NCI-H2196 treated with DMSO at 0.1 percent for 48 hours (cell line): ENCODE measurements around the gene COL23A1.
"Not testable (repeated sequence)": the region's sequence is repeated elsewhere in the genome, so short reads cannot be mapped to it uniquely, and the experiment has no call there.

ENCODE experiments used
- DNase-seq: peaks from one replicate; lab custom pipeline; 2025; ENCODE audit not compliant: unreplicated experiment; lab: John Stamatoyannopoulos, UW

The COL23A1 gene

GRCh38 chr5:178309271-178310013, 280.8 kb downstream of the COL23A1 start:
- DNase-seq = no peak

GRCh38 chr5:178308541-178309092, 281.6 kb downstream of the COL23A1 start:
- no peak for DNase-seq

- DNase-seq = no peak
Measured at GRCh38 chr5:178307267-178308045, 282.7 kb downstream of the COL23A1 start.

GRCh38 chr5:178306430-178307225, 283.6 kb downstream of the COL23A1 start:
- DNase-seq = no peak

GRCh38 chr5:178305801-178306200, 284.4 kb downstream of the COL23A1 start:
- no peak for DNase-seq

GRCh38 chr5:178304761-178305645, 285.2 kb downstream of the COL23A1 start:
- DNase-seq = no peak

GRCh38 chr5:178304016-178304415, 286.2 kb downstream of the COL23A1 start:
- no peak for DNase-seq

GRCh38 chr5:178302321-178302720, 287.9 kb downstream of the COL23A1 start:
- not testable (repeated sequence) for DNase-seq

- DNase-seq = no peak
Measured at GRCh38 chr5:178301641-178302040, 288.6 kb downstream of the COL23A1 start.

GRCh38 chr5:178298283-178298807, 291.8 kb downstream of the COL23A1 start:
- no peak for DNase-seq

- no peak for DNase-seq
Measured at GRCh38 chr5:178297751-178298150, 292.4 kb downstream of the COL23A1 start.

GRCh38 chr5:178296066-178296465, 294.1 kb downstream of the COL23A1 start:
- DNase-seq = no peak

GRCh38 chr5:178295589-178295988, 294.6 kb downstream of the COL23A1 start:
- no peak for DNase-seq

GRCh38 chr5:178293815-178294214, 296.4 kb downstream of the COL23A1 start:
- DNase-seq = no peak

- no peak for DNase-seq
Measured at GRCh38 chr5:178293400-178293799, 296.8 kb downstream of the COL23A1 start.

GRCh38 chr5:178292826-178293205, 297.4 kb downstream of the COL23A1 start:
- no peak for DNase-seq

- no peak for DNase-seq
Measured at GRCh38 chr5:178291969-178292825, 298.0 kb downstream of the COL23A1 start.

- DNase-seq = no peak
Measured at GRCh38 chr5:178291161-178291561, 299.0 kb downstream of the COL23A1 start.

- DNase-seq = no peak
Measured at GRCh38 chr5:178290376-178290775, 299.8 kb downstream of the COL23A1 start.
